ENCODE data around the gene FAM187B. TPM values are rescaled to one million over a fixed set of nuclear protein-coding genes. Genes with fewer than 3 reads are reported as not detected.
"Not testable (repeated sequence)": the region's sequence is repeated elsewhere in the genome, so short reads cannot be mapped to it uniquely, and the experiment has no call there.

The FAM187B gene
- total and polyA plus RNA-seq, 2 of the 4 experiments (the other 2 are of a cell fraction), result not detected

DNA sequence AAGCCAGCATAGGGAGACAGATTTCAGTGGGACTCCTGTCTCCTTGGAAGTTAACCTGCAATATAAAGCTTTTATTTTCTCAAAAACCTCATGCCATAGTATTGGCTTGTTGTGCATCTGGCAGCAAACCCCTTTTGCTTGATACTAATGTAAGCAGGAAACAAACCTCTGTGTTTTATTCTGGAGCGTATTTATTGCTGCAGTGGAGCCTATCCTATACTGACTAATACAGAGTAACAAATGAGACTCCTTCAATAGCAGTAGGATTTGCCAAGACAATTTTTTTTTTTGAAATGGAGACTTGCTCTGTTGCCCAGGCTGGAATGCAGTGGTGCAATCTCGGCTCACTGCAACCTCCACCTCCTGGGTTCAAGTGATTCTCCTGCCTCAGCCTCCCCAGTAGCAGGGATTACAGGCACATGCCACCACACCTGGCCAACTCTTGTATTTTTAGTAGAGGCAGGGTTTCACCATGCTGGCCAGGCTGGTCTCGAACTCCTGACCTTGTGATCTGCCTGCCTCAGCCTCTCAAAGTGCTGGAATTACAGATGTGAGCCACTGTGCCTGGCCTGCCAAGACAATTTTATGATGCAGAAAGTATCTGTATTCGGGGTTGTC, 7.5 kb downstream of the FAM187B start:
- H3K27ac ChIP-seq (ENCODE audit: insufficient read depth, low read length); H3K56ac ChIP-seq (ENCODE audit: extremely low read depth, insufficient read depth, low read length); H3K23ac ChIP-seq (ENCODE audit: low read depth, low read length); H3K14ac ChIP-seq (replicated peaks; ENCODE audit: low read depth, low read length); H2AK9ac ChIP-seq (replicated peaks; ENCODE audit: low read depth, low read length, poor library complexity); H3K4me3 ChIP-seq (ENCODE audit: insufficient read depth, low read depth, low read length); H2BK5ac ChIP-seq (ENCODE audit: low read depth, low read length, poor library complexity, severe bottlenecking); H3K9me1 ChIP-seq (ENCODE audit: insufficient read depth, low read length); H4K20me1 ChIP-seq (ENCODE audit: insufficient read depth, low read length); CTCF ChIA-PET; intact Hi-C loops (cut with micrococcal nuclease); H3K36me3 ChIP-seq (ENCODE audit: control insufficient read depth, insufficient read depth, low read length); ATAC-seq (ENCODE audit: low read depth); in situ Hi-C loops (cut with MboI; ENCODE audit: low sequenced_read_pairs); H3K18ac ChIP-seq (ENCODE audit: low read depth, low read length); H2AK5ac ChIP-seq (ENCODE audit: low read depth, low read length); H3K4me1 ChIP-seq (ENCODE audit: control insufficient read depth, insufficient read depth, low read length); POLR2A ChIA-PET (ENCODE audit: unreplicated experiment); H2BK15ac ChIP-seq (ENCODE audit: low read depth, low read length); H3K79me1 ChIP-seq (ENCODE audit: low read depth in 1 of 2, low read length in 2 of 2); H3K4ac ChIP-seq (ENCODE audit: low read depth, low read length); H4K8ac ChIP-seq (ENCODE audit: low read depth in 2 of 2, low read length in 2 of 2); H3K4me2 ChIP-seq (ENCODE audit: low read depth, low read length); H2BK20ac ChIP-seq (ENCODE audit: low read depth, low read length); H4K91ac ChIP-seq (ENCODE audit: insufficient read depth, low read depth, low read length); H2AFZ ChIP-seq (replicated peaks; ENCODE audit: low read length, poor library complexity); BruUV-seq (replicated peaks); H3K9me3 ChIP-seq (ENCODE audit: control insufficient read depth, insufficient read depth, low read length); DNase-seq; H3K9ac ChIP-seq (ENCODE audit: low read depth, low read length); H2BK120ac ChIP-seq (ENCODE audit: low read depth, low read length); dilution Hi-C loops (cut with HindIII; ENCODE audit: low sequenced_read_pairs, unreplicated experiment); H4K5ac ChIP-seq (ENCODE audit: low read depth, low read length): not testable (repeated sequence)
- 29% methylated on average over 1 of the region's 4 CpGs; no CpG with 5 or more reads in 1 of the 2 experiments for WGBS, 2 experiments (ENCODE audit: extremely low coverage in 2 of 2, insufficient read length in 1 of 2)
- peaks cover 10% of the 10 kb centered on the region for H3K27me3 ChIP-seq (ENCODE audit: control insufficient read depth, insufficient read depth, low read length)
